ENCODE results near the gene TMEM119.

DNA sequence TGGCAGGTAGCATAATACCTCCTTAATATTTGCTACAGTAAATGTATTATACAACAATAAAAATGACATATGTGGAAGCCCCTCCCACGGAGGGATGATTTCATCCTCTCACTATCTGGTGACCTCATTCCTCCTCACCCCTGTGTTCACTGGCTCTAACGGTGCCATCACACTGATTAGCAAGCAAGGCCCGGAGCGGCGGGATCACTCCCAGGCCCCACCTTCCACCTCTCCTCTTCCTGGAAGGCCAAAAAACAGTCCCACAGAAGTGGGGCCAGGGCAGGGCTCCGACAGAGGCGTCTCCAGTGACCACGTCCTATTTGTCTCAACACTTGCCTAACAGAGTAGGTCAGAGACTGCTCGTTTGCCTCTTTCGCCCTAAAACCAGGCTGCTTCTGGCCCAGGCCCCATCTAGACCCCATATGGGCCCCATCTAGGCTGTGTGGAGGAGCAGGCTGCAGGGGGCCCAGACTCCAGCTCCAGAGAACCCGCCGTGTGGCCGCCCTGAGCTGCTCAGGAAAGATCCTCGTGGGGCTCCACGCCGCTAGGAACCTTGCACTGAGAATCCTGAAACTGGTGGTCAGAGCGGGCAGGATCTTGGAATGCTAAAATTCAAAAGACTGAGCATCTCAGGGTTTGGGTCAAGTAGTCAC, 32.1 kb upstream of the TMEM119 start:
- TF ChIP-seq CTCF (IDR thresholded peaks at IDR 0.05) (no peak), POLR2AphosphoS5 (IDR thresholded peaks at IDR 0.05) (no peak), POLR2A (IDR thresholded peaks at IDR 0.05) (no peak)
